HepG2 (cell line): Measurements from ENCODE around the gene LACTBL1. TPM values are rescaled to one million over a fixed set of nuclear protein-coding genes. Genes with fewer than 3 reads are reported as not detected.

ENCODE experiments used
- CERS6 ChIP-seq: sonication (generic); formaldehyde crosslinking; IDR thresholded peaks from 2 replicates; pipeline ENCODE4 v1.5.0; 2020; ENCODE audit warnings: missing genetic modification reagents
- FOXP4 ChIP-seq: sonication (generic); formaldehyde crosslinking; IDR thresholded peaks from 2 replicates; pipeline ENCODE4 v1.4.0; 2020; ENCODE audit warnings: missing genetic modification reagents
- JUNB ChIP-seq: sonication (generic); formaldehyde crosslinking; IDR thresholded peaks from 2 replicates; pipeline ENCODE4 v1.8.0; 2022; ENCODE audit warnings: missing genetic modification reagents, mild to moderate bottlenecking, borderline replicate concordance
- NFIC ChIP-seq: IDR thresholded peaks from 2 replicates; pipeline ENCODE4 v1.6.1; 2012; ENCODE audit warnings: mild to moderate bottlenecking, low read length, inconsistent platforms
- PAXIP1 ChIP-seq: sonication (generic); formaldehyde crosslinking; conservative IDR thresholded peaks from 2 replicates; pipeline ENCODE4 v1.4.0; 2020; ENCODE audit warnings: mild to moderate bottlenecking, missing genetic modification reagents, moderate library complexity
- RBM22 ChIP-seq: fragments of 200-400 bp; formaldehyde crosslinking; optimal IDR thresholded peaks from 2 replicates; pipeline ENCODE3; 2017; ENCODE audit warnings: mild to moderate bottlenecking, low read length, moderate library complexity
- ZBTB34 ChIP-seq: sonication (generic); formaldehyde crosslinking; IDR thresholded peaks from 2 replicates; pipeline ENCODE4 v1.8.0; 2022; ENCODE audit warnings: mild to moderate bottlenecking, missing genetic modification reagents
- ZNF776 ChIP-seq: sonication (generic); formaldehyde crosslinking; IDR thresholded peaks from 2 replicates; pipeline ENCODE4 v1.4.0; 2020; ENCODE audit warnings: mild to moderate bottlenecking, missing genetic modification reagents
- polyA plus RNA-seq, 8 experiments: library from polyadenylated mRNA; depleted of rRNA in 3 of 8; stranded (reverse) in 7 of 8; unstranded in 1 of 8; fragments of >200 nt; fragmentation: Illumina TruSeq in 4 of 8; extraction: Trizol in 4 of 8; gene quantifications; 2 replicates each; pipeline versions ENCODE4 v1.2.1 to v1.2.3, GENCODE V29; 2011 to 2016; ENCODE audit warnings: low read depth in 4 of 8, missing spikeins in 1 of 8, mixed read lengths in 1 of 8; ENCODE audit not compliant: insufficient read depth in 1 of 8
- total RNA-seq, 5 experiments: library from RNA; depleted of rRNA; stranded (reverse); fragments of >200 nt; fragmentation: Illumina TruSeq; extraction: Trizol; gene quantifications; 2 replicates each; pipeline ENCODE4 v1.2.3, GENCODE V29; 2016; ENCODE audit warnings: low read depth in 1 of 5
- TF ChIP-seq, protein P1 (sequence below): sonication (generic); formaldehyde crosslinking; IDR thresholded peaks from 2 replicates; pipeline ENCODE4 v1.8.0; 2022; ENCODE audit warnings: missing genetic modification reagents, mild to moderate bottlenecking, moderate library complexity, borderline replicate concordance
- TF ChIP-seq, protein P2 (sequence below): sonication (generic); formaldehyde crosslinking; IDR thresholded peaks from 2 replicates; pipeline ENCODE4 v1.4.0; 2020; ENCODE audit warnings: missing genetic modification reagents

The LACTBL1 gene
- total and polyA plus RNA-seq, 2 of the 13 experiments (the other 11 are each of a cell fraction or from before 2014, with no cell fraction given) = 0.12 to 1.3 TPM

DNA sequence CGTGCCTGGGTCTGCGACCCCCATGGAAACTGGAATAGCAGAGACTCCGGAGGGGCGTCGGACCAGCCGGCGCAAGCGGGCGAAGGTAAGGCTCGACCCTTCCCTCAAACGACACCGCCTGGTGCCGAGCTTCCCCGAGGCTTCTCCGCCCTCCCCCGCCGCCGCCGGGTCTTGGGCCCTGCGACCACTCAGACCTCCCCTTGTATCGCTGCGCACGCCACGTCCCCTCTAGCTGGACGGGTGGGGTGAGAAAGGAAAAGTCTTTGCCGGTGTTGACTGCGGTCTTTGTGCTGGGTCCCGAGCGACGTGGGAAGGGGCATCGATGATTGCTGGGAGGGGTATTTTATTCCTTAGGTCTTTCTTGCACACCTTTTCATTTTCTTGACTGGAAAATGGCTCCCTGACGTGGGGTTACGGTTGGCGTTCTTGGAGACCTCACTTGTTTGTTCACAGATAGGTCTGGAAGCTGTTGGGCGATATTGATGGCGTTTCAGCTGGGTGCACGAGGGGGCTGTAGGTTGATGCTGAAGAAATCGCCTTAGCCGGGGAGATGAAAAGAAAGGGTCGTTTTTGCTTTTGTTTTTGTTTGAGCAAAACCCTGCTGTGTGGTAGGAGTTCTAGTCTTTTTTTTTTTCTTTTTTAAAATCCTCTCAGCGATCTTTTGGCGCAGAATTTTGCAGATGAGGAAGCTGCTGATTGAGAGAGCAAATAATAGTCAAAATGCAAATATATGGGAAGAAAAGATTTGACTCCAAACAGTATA lies 47.4 kb upstream of the LACTBL1 start (continued):
- peak; percentile 23; the same call in 1 of the 2 replicates for TF ChIP-seq FOXP4
- 0 out of 2 replicates have a peak, but pooled peaks have one; percentile 27 for TF ChIP-seq CERS6 (CRISPR knock-in tag)
- TF ChIP-seq JUNB (CRISPR knock-in tag) = no peak
- TF ChIP-seq, protein P1, sequence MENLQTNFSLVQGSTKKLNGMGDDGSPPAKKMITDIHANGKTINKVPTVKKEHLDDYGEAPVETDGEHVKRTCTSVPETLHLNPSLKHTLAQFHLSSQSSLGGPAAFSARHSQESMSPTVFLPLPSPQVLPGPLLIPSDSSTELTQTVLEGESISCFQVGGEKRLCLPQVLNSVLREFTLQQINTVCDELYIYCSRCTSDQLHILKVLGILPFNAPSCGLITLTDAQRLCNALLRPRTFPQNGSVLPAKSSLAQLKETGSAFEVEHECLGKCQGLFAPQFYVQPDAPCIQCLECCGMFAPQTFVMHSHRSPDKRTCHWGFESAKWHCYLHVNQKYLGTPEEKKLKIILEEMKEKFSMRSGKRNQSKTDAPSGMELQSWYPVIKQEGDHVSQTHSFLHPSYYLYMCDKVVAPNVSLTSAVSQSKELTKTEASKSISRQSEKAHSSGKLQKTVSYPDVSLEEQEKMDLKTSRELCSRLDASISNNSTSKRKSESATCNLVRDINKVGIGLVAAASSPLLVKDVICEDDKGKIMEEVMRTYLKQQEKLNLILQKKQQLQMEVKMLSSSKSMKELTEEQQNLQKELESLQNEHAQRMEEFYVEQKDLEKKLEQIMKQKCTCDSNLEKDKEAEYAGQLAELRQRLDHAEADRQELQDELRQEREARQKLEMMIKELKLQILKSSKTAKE (CRISPR knock-in tag) = peak; percentile 17; the same call in 1 of the 2 replicates
- TF ChIP-seq ZNF776 (CRISPR knock-in tag) = no peak
- TF ChIP-seq, protein P2, sequence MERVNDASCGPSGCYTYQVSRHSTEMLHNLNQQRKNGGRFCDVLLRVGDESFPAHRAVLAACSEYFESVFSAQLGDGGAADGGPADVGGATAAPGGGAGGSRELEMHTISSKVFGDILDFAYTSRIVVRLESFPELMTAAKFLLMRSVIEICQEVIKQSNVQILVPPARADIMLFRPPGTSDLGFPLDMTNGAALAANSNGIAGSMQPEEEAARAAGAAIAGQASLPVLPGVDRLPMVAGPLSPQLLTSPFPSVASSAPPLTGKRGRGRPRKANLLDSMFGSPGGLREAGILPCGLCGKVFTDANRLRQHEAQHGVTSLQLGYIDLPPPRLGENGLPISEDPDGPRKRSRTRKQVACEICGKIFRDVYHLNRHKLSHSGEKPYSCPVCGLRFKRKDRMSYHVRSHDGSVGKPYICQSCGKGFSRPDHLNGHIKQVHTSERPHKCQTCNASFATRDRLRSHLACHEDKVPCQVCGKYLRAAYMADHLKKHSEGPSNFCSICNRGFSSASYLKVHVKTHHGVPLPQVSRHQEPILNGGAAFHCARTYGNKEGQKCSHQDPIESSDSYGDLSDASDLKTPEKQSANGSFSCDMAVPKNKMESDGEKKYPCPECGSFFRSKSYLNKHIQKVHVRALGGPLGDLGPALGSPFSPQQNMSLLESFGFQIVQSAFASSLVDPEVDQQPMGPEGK (CRISPR knock-in tag) = peak; percentile 23
- no peak for TF ChIP-seq RBM22
- no peak for TF ChIP-seq ZBTB34
- TF ChIP-seq NFIC = no peak
- TF ChIP-seq PAXIP1 (CRISPR knock-in tag) = no peak
